T follicular helper cell (primary cell): Measurements from ENCODE around the gene PIGC.

Source experiments
- DNase-seq: peaks from one replicate; pipeline ENCODE4 v3.0.0-alpha.2; 2020; ENCODE audit warnings: low read depth

Gene PIGC

DNA sequence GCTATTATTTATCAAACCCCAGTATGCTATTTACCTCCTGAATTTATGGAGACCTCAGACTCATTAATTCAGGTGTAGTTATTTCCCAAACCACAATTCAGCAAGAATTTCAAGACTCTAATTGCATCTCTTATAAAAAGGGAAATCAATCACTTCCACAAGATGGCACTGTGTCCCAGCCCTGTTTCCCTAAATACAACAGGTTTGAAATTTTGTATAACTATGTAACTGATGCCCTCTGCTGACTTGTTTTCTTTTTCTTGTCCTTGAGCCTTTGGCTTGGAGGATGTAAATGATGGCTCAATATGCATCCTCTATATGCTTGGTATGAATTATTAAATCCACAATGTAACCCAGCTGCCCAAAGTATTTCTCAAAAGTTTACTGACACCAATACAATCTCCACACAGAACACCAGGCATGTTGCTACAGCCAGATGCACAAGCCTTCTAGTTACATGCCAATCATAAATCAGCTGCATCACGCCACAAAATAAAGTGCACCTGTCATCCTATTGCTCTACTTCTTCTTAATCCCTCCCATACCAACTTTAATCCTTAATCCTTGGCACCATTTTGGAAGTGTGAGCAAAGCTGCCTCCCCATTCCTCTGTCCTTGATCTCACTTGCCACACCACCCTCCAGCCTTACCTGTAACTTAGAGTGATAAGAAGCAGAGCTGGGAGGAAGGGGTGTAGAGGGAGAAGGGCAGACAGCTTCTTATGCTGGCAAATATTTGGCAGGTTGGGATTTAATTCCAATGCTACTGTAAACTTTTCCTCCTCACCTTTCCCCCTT is 14.3 kb downstream of the PIGC start:
- DNase-seq = peak; percentile 34

DNA sequence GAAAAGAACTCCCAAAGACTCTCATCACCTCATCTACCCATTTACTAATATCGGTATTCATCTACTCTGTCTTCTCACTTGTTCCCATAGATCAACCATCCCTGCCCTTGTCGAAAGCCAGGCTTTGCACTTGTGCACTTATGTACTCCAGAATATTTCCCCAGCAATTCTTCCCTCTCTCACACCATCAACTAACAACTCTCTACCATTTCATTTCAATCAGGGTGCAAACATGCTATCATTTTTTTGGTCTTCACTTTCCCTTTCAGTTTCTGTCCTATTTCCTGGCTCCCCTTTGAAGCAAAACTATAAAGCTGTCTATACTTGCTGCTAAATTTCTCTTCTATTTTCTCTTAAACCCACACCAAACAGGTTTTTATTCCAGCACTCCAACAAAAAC is 16.7 kb downstream of the PIGC start:
- no peak for DNase-seq

DNA sequence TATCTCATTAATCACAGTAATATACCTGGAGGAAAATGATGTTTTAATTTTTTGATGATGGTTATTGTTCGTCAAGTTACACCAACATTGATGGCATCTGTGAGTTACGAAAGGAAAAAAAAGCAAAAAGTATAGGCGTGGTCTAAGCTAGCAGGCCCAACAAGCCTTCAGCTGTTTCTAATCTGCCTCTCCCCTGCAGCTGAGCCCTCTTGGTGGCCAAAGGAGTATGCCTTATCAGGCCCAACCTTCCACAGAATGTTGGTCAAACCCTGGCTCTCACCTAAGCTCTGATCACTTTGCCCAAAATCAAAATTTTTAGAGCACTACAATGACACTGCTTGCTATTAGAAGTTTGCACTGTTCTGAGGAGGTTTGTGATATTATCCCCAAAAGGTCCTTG is 18.5 kb downstream of the PIGC start:
- no peak for DNase-seq

DNA sequence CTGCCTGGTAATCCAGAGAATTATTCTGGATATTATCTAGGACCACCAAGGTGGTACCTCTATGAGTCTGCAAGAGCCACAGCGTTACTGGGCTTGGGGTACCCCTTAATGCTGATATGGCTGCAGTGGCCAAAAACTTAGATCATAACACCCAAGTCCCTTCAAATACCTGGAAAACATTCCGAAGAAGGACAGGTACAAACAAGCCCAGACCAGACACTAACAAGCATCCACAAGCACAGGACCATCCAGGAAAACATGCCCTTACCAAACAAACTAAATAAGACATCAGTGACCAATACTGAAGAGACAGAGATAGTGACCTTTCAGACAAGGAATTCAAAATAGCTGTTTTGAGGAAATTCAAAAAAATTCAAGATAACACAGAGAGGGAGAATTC is 20.5 kb downstream of the PIGC start:
- no peak for DNase-seq

DNA sequence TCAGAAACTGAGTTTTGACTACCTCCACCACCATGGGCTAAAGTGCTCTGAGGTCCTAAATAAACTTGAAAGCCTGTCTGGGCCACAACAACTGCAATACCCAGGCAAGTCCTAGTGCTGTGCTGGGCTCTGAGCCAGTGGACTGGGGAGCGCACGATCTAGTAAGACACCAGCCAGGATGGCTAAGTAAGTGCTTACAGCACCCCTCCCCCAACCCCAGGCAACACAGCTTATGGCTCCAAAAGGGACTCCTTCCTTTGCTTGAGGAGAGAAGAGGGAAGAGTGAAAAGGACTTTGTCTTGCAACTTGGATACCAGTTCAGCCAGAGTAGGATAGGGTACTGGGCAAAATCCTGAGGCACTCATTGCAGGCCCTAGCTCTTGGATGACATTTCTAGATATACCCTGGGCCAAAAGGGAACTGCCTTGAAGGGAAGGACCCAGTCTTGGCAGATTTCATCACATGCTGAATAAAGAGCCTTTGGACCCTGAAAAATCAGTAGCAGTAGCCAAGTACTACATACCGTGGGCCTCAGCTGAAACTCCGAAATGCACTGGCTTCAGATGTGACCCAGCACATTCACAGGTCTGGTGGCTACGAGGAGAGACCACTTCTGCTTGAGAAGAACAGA is 21.8 kb downstream of the PIGC start:
- no peak for DNase-seq

DNA sequence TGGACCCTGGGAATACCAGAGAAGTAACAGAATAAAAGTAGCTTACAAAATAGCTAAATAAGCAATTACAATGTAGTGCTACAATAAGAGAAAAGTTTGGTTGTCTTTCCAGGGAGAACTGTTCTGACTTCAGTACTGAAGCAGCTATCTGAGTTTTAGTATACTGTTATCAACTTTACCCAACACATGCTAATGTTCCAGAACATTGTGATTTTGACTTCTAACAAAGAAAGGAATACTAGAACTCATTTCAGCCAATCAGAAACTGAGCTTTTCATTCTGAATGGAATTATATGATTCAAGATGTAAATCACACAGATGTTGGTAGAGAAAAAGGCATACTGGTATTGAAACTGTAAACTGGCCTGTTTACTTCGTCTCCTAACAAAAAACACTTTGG is 23.5 kb downstream of the PIGC start, which contains the start of gene C1orf105:
Gene C1orf105, plus strand, starts transcription at position 301 of the 400 bp plus-strand sequence. CDS start 201 bp downstream, outside the sequence.
- no peak for DNase-seq

DNA sequence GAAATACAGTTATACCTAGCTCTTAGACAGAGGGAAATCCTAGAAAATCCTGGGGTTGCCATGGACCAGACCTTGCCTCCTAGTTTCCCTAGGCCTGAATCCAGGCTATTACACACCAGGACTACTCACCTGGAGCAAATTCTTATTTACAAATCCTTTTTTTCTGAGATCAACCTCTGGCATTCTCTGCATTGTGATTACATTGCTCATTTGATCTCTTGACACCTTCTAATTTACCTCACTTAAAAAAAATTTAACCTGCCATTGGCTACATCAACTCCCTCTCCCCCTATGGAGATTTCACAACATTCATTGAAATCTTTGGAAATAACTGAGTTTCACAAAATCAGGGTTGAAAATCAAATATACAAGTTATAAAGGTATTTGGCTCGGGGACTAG is 26.3 kb downstream of the PIGC start:
- DNase-seq = no peak

DNA sequence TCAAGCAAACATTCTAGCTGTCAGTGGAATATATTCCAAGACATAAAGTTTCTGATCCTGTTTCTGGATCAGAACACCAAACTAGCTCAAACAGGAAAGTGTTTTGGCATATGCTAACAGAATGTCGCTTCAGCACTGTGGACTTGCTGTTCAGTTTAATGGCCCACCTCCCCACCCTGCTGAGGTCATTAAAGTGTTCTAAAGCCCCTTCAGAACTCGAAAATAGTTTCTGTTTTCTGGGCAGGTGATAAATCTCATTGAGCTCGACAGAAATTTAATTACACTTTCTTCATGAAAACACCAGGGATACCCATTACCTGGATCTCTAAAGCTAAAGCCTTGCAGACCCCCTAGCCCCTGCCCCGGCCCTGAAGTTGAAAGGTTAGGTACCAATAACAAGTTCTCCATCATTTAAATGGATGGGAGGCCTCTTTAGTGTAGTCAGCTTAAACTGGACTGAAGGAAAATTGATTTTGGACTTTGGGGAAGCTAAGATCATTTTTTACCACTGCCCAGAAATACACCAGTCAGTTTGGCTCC is 27.3 kb downstream of the PIGC start:
- DNase-seq = no peak

DNA sequence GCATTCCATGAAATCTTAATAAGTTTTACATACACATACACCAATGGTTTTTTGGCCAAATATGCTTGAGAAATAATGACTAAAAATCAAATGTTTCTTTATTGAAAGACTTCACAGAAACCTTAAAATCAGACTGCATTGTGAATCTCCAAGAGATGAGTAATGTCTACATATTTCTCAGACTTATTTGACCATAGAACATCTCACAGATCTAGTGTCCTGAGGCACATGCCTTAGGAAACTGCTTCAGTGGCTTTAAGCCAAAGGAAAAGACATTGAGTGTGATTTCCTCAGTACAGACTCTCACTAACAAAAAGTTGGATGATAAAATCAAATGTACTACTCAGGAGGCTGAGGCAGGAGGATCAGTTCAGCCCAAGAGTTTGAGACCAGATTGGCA is 29.5 kb downstream of the PIGC start:
- DNase-seq = no peak

DNA sequence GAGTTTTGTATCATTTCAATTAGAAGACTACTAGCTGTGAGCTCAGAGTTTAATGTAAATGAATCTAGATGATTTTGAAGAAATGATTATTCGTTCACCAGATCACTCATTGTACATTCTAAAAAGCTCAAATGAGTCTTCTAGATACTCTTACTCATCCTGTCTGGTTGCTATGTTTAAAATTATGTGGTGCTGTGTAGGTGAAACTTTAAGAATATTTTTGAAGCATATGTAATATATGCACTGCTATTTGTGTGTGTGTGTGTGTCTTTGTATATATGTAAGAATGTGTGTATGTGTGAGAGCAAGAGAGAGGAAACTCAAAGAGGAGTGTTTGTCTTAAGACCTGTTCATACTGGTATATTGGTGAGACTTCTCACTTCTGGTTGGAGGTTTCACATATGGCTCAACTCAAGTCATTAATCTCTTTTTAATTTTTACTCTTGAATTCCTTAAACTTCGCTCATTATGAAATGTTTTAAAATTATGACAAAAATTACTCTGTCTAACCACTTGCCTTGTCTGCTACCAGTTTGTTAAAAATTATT is 32.0 kb downstream of the PIGC start:
- DNase-seq = no peak

DNA sequence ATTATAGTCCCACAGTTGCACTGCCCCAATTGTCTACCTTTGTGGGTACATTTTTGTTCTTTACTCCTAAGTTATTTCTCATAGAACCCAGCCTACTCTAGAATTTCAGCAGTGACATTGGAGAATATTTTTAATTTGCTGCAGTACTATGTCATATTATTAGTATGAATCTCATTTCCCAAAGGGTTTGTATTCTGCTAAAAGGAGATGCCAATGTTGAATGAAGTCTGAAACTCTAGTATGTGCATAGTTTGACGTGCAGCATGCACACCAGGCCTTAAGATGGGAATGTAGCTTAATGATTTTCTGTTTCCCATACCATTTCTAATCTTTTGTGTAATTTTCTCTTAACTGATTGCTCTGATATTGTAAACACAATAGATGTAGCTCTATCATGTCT is 33.8 kb downstream of the PIGC start:
- no peak for DNase-seq

DNA sequence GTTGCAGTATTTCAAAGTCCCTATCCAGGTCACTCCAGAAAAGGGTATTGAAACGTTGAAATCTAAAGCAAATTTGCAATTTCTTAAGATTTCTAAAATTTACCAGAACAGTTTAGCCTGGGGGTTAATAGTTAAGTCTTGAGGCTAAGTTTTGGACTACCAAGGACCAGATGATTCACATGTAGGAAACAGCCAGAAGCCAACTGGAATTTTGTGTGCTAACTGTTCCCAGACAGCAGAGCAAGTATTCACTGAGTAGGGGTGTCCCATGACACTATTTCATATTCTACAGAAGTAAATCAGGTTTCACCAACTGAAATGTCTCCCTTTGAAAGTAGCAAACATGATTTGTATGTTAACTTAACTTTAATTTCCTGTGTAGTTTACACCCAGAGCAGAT is 34.9 kb downstream of the PIGC start:
- DNase-seq = no peak

DNA sequence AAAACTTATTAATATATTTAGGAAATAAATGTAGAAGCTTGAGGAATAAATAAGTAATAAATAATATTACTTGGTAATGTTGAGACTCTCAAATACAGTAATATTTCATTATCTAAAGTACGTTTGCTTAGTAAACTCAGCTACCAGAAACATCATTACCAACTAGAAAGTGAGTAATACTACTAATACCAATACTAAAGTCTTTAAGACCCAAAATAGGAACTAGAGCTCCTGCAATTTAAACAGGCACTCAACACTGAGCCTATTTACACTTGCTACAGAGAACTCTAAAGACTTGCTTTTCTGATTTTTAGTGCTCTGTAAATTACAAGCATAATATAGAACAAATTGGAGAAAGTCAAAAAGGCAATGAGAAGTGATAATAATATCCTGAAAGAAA is 36.9 kb downstream of the PIGC start:
- no peak for DNase-seq

DNA sequence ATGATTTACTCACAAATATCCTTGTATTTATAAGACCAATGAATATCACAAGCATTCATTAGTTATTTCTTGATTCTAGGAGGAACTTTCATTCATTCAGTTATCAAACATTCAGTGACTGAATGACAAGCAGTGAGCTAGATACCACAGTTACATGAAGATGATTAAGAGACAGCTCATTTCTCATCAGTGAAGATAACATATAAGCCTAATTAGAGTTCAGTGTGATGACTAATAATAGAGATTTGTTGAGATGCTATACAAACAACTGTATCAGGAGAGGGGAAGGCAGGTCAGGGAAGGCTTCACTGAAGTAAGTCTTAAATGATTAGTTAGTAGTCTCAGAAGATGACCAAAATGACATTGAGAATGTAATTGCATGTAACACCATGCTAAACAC is 38.0 kb downstream of the PIGC start:
- no peak for DNase-seq

DNA sequence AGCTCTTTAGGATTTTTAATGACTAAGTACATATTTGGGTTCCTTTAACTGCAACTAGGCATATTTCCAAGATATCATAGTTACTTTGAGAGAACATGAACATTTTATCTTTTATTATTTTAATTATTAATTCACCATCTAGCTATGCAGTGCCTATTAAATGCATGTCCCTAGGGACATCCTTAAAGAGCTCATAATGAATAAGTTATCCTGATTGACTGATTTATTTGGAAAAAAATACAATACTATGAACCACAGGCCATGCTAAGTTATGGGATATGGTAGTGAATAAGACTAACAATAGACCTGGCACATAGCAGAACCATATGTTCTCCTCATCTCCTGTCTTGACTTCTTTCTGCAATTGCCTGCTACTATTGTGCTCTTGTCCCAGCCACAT is 39.7 kb downstream of the PIGC start:
- no peak for DNase-seq

DNA sequence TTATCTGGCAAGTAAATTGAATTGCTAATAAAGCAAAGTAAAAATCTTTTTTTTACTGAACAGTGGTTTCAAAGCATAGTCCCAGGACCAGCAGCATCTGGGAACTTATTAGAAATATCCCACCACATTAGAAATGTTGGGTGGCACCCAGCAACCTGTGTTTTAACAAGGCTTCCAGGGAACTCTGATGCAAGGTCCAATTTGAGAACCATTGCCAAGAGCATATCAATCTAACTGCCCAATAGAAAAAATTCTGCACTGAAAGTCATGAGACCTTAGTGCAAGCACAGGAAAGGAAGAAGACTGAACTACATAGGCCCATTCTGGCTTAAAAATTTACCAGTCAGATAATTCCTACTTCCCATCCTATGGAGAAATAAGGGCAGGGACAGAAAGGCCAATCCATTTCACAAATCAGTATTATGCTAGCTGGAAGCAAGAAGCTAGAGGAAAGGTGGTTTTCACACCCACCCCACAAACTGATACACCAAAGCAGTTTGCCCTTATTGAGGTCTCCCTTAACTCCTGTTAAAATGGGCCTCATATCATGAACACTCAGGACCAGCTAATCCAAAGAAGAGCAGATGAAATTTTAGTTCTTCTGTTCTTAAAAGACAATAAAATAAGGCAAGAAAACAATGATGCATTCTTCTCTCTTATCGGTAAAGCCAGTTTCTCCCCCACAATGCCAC is 40.8 kb downstream of the PIGC start:
- DNase-seq = no peak

DNA sequence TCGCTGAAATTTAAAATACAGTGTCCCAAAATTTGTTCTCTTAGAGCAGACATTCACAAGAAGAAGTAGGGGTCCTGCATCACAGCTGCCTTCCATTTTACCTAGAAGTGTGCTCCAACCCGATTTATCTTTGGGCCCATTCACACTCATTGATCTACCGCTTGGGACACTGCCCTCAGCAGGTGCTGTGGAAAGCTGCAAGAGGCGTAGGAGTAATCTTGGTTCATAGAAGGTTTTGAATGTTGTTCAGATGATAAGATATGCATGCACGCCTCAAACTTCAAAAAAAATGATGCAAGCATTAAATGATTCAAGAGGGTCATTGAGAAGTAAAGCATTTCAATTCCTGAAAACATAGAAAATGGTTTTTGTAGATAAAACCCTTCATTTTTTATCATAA is 42.0 kb downstream of the PIGC start:
- no peak for DNase-seq

DNA sequence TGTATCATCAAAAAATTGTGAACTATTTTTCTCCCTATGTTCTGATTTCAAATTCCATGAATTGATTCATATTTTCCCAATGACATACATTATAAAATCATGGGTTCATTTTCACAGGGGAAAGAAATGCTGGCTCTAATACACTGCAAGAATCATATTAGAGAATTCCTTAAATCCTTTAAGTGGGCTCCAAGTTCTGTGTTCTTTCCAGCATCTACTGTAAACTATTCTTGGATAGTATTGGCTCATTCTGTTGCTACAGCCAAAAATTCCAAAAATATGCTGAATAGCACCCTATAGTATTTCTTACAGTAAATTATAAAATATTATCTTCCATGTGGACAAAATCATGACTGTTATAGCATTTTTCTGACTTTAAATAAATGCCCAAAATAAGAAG is 42.4 kb downstream of the PIGC start:
- DNase-seq = no peak

DNA sequence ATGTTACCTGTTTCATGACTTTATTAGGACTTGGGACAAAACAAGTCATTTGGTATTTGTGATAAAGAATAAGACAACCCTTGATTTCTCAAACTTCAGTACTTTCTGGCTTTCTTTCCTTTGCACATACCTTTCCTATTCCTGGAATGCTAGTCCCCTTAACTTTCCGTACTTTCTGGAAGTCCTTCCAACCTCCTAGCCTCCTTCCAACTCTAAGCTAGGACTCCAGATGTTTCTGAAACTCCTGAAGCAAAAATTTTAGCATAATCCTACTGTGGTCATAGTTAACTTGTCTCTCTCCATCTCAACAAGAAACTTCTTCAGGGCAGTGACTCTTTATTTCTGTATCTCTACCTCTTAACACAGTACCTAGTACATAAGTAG is 43.2 kb downstream of the PIGC start:
- no peak for DNase-seq

DNA sequence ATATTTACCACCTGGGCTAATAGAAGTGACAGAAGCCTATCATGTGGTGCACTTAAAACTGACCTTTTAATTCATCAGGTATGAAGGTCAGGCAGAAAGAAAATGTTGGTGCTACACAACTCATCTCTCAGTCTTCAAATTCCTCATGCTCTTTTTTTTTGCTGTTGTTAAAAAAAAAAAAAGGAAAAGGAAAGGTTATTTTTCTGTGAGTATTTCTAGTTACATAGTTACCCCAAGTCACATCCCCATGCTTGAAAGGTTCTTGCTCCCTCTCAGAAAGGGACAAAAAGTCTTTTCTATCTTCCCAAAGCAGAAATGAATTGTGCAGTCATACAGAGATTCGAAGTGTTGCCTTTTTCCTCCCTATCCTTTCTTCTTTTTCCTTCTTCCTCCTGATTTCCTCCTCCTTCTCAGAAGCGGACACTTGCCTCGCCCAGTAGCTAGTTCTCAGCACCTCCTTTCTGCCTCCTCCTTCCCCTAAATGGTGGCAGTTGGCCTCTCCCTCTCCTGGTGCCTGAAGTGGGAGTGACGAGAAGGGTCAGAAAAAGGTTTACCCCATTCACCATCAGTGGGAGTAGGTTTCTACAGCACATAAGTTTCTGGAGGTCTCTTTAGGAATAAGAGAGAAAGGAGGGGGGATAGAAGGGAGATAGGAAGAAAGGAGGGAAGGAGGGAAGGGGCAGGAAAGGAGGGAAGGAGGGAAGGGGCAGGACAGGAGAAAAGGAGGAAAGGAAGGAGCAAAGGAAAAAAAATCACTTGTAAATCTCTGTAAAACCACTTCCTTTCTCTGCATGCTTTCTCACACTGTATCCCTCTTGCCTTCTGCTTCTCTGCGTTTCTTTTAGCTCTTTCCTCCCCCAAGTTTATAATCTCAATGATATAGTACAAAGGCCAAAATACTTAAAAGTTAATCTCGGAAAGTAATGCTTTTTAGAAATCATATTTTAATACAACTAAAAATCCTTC is 43.8 kb downstream of the PIGC start:
- no peak for DNase-seq

DNA sequence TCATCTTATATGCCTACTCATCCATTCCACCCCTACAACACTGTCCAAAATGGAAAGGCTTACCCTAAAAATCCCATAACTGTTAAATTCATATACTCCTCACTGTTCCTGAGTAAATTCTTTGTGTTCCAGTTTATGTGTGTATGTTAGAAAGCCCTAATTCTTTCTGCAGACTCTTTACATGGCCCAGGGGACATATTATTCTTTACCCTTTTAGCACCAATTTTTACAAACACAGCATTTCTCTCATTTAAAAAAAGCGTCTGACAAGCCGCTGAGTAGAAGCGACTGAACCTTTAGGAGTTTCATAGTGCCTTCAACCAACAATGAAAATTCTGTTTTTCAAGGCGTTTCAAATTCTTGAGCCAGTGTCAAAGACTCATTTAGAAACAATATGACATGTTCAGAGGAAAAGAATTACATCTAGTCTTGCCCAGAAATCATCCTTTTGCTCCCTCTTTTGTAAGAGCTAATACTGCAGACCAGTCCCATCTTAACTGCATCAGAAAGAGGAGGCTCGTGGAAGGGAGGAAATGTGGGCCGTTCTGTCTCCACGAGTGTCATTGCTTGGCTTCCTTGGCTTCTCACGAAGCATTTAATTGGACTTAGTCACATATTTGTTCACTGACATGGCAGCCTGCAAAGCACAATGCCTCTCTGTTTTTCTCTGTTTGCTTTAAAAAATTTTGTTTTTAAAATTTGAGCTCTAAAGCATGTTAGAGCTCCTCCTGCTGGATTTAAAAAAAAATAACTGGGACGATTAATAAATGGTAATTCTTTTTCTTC is 44.7 kb downstream of the PIGC start:
- DNase-seq = no peak
